Testis (tissue), 2 donors: Measurements from ENCODE around the gene NLRP5.

Experiments
- CTCF ChIP-seq, 3 experiments: fragments of 450-650 bp in 2 of 3; fragments of 200-600 bp in 1 of 3; sonication (generic) in 1 of 3; IDR thresholded peaks; one replicate each; pipeline ENCODE4 v1.5.1; 2016 to 2019; ENCODE audit warnings: antibody characterized with exemption in 3 of 3, mild to moderate bottlenecking in 2 of 3, moderate library complexity in 1 of 3
- POLR2A ChIP-seq: fragments of 450-650 bp; IDR thresholded peaks from one replicate; pipeline ENCODE4 v1.6.1; 2017; ENCODE audit warnings: antibody characterized with exemption, mild to moderate bottlenecking, moderate library complexity

DNA sequence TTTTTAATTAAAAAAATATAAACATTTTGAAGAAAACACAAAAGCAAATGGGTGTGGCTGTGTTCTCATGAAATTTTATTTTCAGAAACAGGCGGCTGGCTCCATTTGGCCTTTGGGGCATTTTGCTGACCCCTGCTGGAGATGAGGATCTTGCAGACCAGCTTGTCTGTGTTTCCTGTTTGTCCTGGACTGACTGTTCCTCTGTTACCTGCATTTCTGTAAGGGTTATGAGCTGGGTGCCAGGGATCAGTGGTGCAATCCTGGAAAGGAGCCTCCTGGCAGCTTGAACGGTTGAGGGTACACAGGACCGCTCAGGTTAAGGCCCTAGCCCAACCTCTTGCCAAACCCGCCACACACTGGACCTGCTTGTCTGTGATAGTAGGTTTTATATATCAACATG lies 84.6 kb downstream of the NLRP5 start:
- no peak for TF ChIP-seq CTCF (IDR thresholded peaks at IDR 0.05)
- no peak for TF ChIP-seq POLR2A
